ENCODE data around the gene ARHGAP45.

ARHGAP45 gene

GRCh38 chr19:1089126-1089771 lies 22.3 kb downstream of the ARHGAP45 start:
- no peak for DNase-seq

GRCh38 chr19:1089891-1090290 lies 22.9 kb downstream of the ARHGAP45 start:
- DNase-seq: no peak

GRCh38 chr19:1090731-1091543 lies 24.0 kb downstream of the ARHGAP45 start:
- no peak for DNase-seq

- no peak for DNase-seq
Observed at GRCh38 chr19:1091544-1092175, 24.7 kb downstream of the ARHGAP45 start.

- DNase-seq: no peak
Observed at GRCh38 chr19:1093330-1093729, 26.4 kb downstream of the ARHGAP45 start.

- no peak for DNase-seq
Observed at GRCh38 chr19:1093811-1094553, 27.0 kb downstream of the ARHGAP45 start.

- no peak for DNase-seq
Observed at GRCh38 chr19:1094655-1094977, 27.6 kb downstream of the ARHGAP45 start.

GRCh38 chr19:1094978-1095701 lies 28.2 kb downstream of the ARHGAP45 start, which contains the start of gene POLR2E:
TSS of gene POLR2E (minus strand) at chr19:1095375. CDS start at chr19:1095315, 60 bp downstream.
- peak; percentile 93 to 97 for DNase-seq

GRCh38 chr19:1097810-1098176 lies 30.8 kb downstream of the ARHGAP45 start:
- no peak for DNase-seq

GRCh38 chr19:1098177-1099051 lies 31.4 kb downstream of the ARHGAP45 start:
- DNase-seq: peak in 1 of 2 experiments; percentile 23

- no peak for DNase-seq
Observed at GRCh38 chr19:1101337-1101698, 34.4 kb downstream of the ARHGAP45 start.

- DNase-seq: no peak
Observed at GRCh38 chr19:1102407-1103131, 35.6 kb downstream of the ARHGAP45 start.

- no peak for DNase-seq
Observed at GRCh38 chr19:1103132-1103707, 36.3 kb downstream of the ARHGAP45 start.

- DNase-seq: peak; percentile 98 to 99
Observed at GRCh38 chr19:1103708-1104310, 36.8 kb downstream of the ARHGAP45 start, which contains the start of gene GPX4. TSS of gene GPX4 (plus strand) at chr19:1103994. CDS start at chr19:1104044, 50 bp downstream.

- peak; percentile 71 to 73 for DNase-seq
Observed at GRCh38 chr19:1104311-1105007, 37.5 kb downstream of the ARHGAP45 start.

- no peak for DNase-seq
Observed at GRCh38 chr19:1105008-1105872, 38.3 kb downstream of the ARHGAP45 start.

GRCh38 chr19:1105873-1106840 lies 39.2 kb downstream of the ARHGAP45 start:
- DNase-seq: no peak
